Neuronal stem cell (in vitro differentiated cells): ENCODE measurements around the gene LTBP1.
"Not testable (repeated sequence)": the region's sequence is repeated elsewhere in the genome, so short reads cannot be mapped to it uniquely, and the experiment has no call there.

Source experiments
- DNase-seq: peaks from one replicate; pipeline ENCODE4 v3.0.0-alpha.2; 2013; ENCODE audit warnings: low spot score
- H2AFZ ChIP-seq: one replicate; pipeline ENCODE4 v1.6.1; 2013; ENCODE audit warnings: mild to moderate bottlenecking, low read length, inconsistent platforms
- H2AK5ac ChIP-seq: 2 replicates; pipeline ENCODE4 v1.6.1; 2013; ENCODE audit warnings: low read depth, mild to moderate bottlenecking, inconsistent platforms, low read length, moderate library complexity, mixed read lengths
- H2BK120ac ChIP-seq: 2 replicates; pipeline ENCODE4 v1.6.1; 2013; ENCODE audit warnings: low read depth, mild to moderate bottlenecking, inconsistent platforms, low read length, moderate library complexity, mixed read lengths
- H2BK12ac ChIP-seq: one replicate; pipeline ENCODE4 v1.6.1; 2013; ENCODE audit warnings: low read length, inconsistent platforms
- H2BK15ac ChIP-seq: 2 replicates; pipeline ENCODE4 v1.6.1; 2013; ENCODE audit warnings: mild to moderate bottlenecking, low read length, inconsistent platforms, mixed read lengths
- H2BK5ac ChIP-seq: one replicate; pipeline ENCODE4 v1.6.1; 2013; ENCODE audit warnings: inconsistent platforms, mild to moderate bottlenecking, low read length, moderate library complexity
- H3K14ac ChIP-seq: one replicate; pipeline ENCODE4 v1.6.1; 2013; ENCODE audit warnings: low read length, inconsistent platforms
- H3K18ac ChIP-seq: 2 replicates; pipeline ENCODE4 v1.6.1; 2013; ENCODE audit warnings: low read length, inconsistent platforms
- H3K23ac ChIP-seq: 2 replicates; pipeline ENCODE4 v1.6.1; 2013; ENCODE audit warnings: low read depth, mild to moderate bottlenecking, mixed read lengths, low read length, inconsistent platforms; ENCODE audit not compliant: poor library complexity
- H3K27ac ChIP-seq: replicated peaks from 3 replicates; pipeline ENCODE4 v1.5.1; 2013; ENCODE audit warnings: low read length, inconsistent platforms
- H3K27me3 ChIP-seq, 3 experiments: 2 replicates each; pipeline ENCODE4 v1.6.1; 2013; ENCODE audit warnings: low read length in 3 of 3, mild to moderate bottlenecking in 2 of 3, inconsistent platforms in 1 of 3, low read depth in 1 of 3, mixed read lengths in 1 of 3, moderate library complexity in 1 of 3; ENCODE audit not compliant: control insufficient read depth in 3 of 3, insufficient read depth in 3 of 3
- H3K36me3 ChIP-seq, 2 donors: replicated peaks in 1 of 2; 2 replicates each; pipeline ENCODE4 v1.6.1; 2013; ENCODE audit warnings: low read length in 2 of 2; ENCODE audit not compliant: control insufficient read depth in 2 of 2, insufficient read depth in 2 of 2
- H3K4ac ChIP-seq: 2 replicates; pipeline ENCODE4 v1.6.1; 2013; ENCODE audit warnings: inconsistent platforms, mild to moderate bottlenecking, low read length, moderate library complexity
- H3K4me1 ChIP-seq, 2 donors: 1 replicate in 1 of 2; 2 replicates in 1 of 2; pipeline ENCODE4 v1.6.1; 2013; ENCODE audit warnings: low read length in 2 of 2, low read depth in 1 of 2; ENCODE audit not compliant: control insufficient read depth in 2 of 2, insufficient read depth in 1 of 2
- H3K4me2 ChIP-seq: one replicate; pipeline ENCODE4 v1.6.1; 2013; ENCODE audit warnings: mild to moderate bottlenecking, low read length, inconsistent platforms; ENCODE audit not compliant: insufficient read depth, poor library complexity, severe bottlenecking
- H3K4me3 ChIP-seq, 2 donors: 2 replicates each; pipeline ENCODE4 v1.5.1; 2013; ENCODE audit warnings: low read length in 2 of 2, mild to moderate bottlenecking in 2 of 2, inconsistent platforms in 1 of 2, moderate library complexity in 1 of 2
- H3K79me1 ChIP-seq: one replicate; pipeline ENCODE4 v1.6.1; 2013; ENCODE audit warnings: low read depth, mild to moderate bottlenecking, inconsistent platforms, low read length, moderate library complexity
- H3K9ac ChIP-seq: one replicate; pipeline ENCODE4 v1.6.1; 2013; ENCODE audit warnings: mild to moderate bottlenecking, low read depth, low read length, inconsistent platforms; ENCODE audit not compliant: poor library complexity
- H3K9me3 ChIP-seq, 2 donors: replicated peaks in 1 of 2; 2 replicates each; pipeline versions ENCODE3 to v1.6.1; 2013; ENCODE audit warnings: low read length in 2 of 2, mild to moderate bottlenecking in 2 of 2, inconsistent platforms in 1 of 2, low read depth in 1 of 2, mixed read lengths in 1 of 2, moderate library complexity in 1 of 2; ENCODE audit not compliant: control insufficient read depth in 2 of 2, insufficient read depth in 1 of 2
- H4K8ac ChIP-seq: one replicate; pipeline ENCODE4 v1.6.1; 2013; ENCODE audit warnings: low read depth, mild to moderate bottlenecking, inconsistent platforms, low read length, moderate library complexity
- H4K91ac ChIP-seq: one replicate; pipeline ENCODE4 v1.6.1; 2013; ENCODE audit warnings: low read length, low read depth, mild to moderate bottlenecking, inconsistent platforms; ENCODE audit not compliant: poor library complexity
- WGBS, 2 donors: extraction: QIAGEN DNeasy Blood & Tissue Kit; methylation state at CpG; one replicate each; pipeline ENCODE4 v1.1.7; 2013; ENCODE audit warnings: missing lambda C conversion rate in 2 of 2, mixed read lengths in 1 of 2; ENCODE audit not compliant: insufficient read length in 2 of 2, insufficient replicate concordance in 1 of 2; ENCODE audit errors: extremely low coverage in 2 of 2; 5-methylcytosine and 5-hydroxymethylcytosine counted together

Gene LTBP1

DNA sequence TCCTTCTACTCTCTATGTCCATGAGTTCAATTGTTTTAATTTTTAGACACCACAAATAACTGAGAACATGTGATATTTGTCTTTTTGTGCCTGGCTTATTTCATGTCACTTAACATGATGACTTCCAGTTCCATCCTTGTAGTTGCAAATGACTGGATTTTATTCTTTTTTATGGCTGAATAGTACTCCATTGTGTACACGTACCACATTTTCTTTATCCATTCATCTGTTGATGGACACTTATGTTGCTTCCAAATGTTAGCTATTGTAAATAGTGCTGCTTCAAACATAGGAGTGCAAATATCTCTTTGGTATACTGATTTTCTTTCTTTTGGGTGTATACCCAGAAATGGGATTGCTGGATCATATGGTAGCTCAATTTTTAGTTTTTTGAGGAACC is 27.0 kb downstream of the LTBP1 start:
- not testable (repeated sequence) for H2BK120ac ChIP-seq, H2AK5ac ChIP-seq, H4K91ac ChIP-seq, H3K14ac ChIP-seq, H3K4ac ChIP-seq, H3K9ac ChIP-seq, H3K36me3 ChIP-seq, H3K79me1 ChIP-seq, H2BK15ac ChIP-seq, H2BK5ac ChIP-seq, H3K27ac ChIP-seq, H3K4me3 ChIP-seq, DNase-seq, H2BK12ac ChIP-seq, H2AFZ ChIP-seq, H3K4me2 ChIP-seq, H3K9me3 ChIP-seq, H3K23ac ChIP-seq, H3K4me1 ChIP-seq, H3K18ac ChIP-seq, H3K27me3 ChIP-seq, H4K8ac ChIP-seq
- WGBS, 2 donors, result no CpG with 5 or more reads among the region's 1 CpG

DNA sequence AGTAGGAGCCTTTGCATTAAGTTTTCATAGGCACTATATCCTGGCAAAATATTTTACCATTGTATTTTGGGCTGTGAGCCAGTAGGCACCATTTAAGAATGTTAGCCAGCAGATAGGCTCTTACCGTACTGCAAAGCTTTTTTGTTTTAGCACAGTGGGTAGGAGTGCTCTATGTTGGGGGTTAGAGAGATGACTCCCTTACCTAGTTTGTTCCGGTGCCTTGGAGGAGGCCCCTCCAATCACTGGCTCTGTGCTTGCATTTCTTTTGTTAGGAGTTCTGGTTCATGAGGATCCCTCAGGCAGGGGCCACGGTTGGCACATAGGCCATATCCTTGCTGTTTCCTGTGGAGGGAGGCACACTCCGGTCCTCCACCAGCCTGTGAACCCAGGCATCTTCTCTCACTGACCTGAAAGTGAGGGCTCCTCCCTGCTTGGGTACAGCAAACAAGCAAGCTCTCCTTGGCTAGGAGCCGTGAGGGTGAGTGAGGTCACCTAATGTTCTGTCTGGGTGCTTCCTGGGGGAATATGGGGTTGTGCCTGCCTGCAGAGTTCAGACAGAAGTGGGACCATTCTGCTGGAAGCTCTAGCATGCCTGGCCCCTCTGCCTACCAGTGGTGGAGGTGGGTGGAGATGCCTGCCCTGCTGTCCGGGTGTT is 29.8 kb downstream of the LTBP1 start:
- Histone ChIP-seq H2AK5ac (no peak overlapping the region), H3K4ac (no peak overlapping the region)

DNA sequence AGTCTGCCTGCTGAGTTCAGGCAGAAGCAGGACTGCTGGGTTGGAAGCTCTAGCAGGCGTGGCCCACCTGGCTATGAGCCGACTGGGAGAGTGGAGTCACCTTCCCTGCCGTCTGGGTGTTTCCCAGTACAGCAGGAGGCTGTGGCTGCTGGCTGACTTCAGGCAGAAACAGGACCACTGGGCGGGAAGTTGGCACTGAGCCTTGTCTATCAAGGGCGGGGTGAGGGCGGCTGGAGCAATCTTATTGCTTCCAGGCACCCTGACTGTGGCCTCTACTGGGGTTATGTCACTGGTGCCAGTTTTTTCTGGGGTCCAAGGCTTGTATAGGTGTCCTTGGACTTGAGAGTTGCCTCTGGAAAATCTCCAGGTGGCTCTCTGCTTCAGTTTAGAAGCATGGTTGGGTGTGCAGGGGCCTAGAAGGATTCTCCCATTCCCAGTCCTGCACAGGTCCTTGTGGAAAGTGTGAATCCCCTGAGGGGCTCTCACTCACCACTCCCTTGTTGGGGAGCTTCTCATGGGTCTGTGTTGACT is 30.5 kb downstream of the LTBP1 start:
- Histone ChIP-seq H3K4me1 (no peaks in the 10 kb centered on the region), H2BK120ac (no peak overlapping the region), H3K27ac (no peak overlapping the region), H2AK5ac (no peak overlapping the region), H3K27me3 (no peaks in the 10 kb centered on the region), H2BK12ac (no peak overlapping the region), H2BK15ac (no peak overlapping the region), H3K14ac (no peak overlapping the region), H3K23ac (peak overlapping the region; percentile 23), H3K9ac (no peak overlapping the region), H3K4ac (peak overlapping the region; percentile 30), H3K18ac (peak overlapping the region; percentile 6), H4K91ac (no peak overlapping the region), H3K4me3 (no peak overlapping the region), H2BK5ac (no peak overlapping the region), H2AFZ (no peak overlapping the region), H3K9me3 (peaks cover 5 to 9% of the 10 kb centered on the region in 2 donors), H4K8ac (no peak overlapping the region), H3K79me1 (peaks cover 8% of the 10 kb centered on the region), H3K36me3 (no peaks in the 10 kb centered on the region), H3K4me2 (no peak overlapping the region)
- no peak for DNase-seq
- no CpG with 5 or more reads among the region's 6 CpGs for WGBS, 2 donors

More for the DNA sequence above, 29.8 kb downstream of the LTBP1 start:
- Histone ChIP-seq H3K18ac (no peak overlapping the region), H2BK120ac (no peak overlapping the region), H2BK15ac (no peak overlapping the region), H4K91ac (no peak overlapping the region), H3K36me3 (no peaks in the 10 kb centered on the region), H3K23ac (no peak overlapping the region), H3K9ac (no peak overlapping the region), H3K4me2 (no peak overlapping the region), H3K27me3 (no peaks in the 10 kb centered on the region), H3K4me3 (no peak overlapping the region), H2AFZ (no peak overlapping the region), H3K79me1 (peaks cover 8% of the 10 kb centered on the region), H2BK5ac (no peak overlapping the region), H3K9me3 (peaks cover 5 to 9% of the 10 kb centered on the region in 2 donors), H2BK12ac (no peak overlapping the region), H3K4me1 (no peaks in the 10 kb centered on the region), H4K8ac (no peak overlapping the region), H3K14ac (no peak overlapping the region), H3K27ac (no peak overlapping the region)
- no peak for DNase-seq
- WGBS, 2 donors, result no CpG with 5 or more reads among the region's 6 CpGs

DNA sequence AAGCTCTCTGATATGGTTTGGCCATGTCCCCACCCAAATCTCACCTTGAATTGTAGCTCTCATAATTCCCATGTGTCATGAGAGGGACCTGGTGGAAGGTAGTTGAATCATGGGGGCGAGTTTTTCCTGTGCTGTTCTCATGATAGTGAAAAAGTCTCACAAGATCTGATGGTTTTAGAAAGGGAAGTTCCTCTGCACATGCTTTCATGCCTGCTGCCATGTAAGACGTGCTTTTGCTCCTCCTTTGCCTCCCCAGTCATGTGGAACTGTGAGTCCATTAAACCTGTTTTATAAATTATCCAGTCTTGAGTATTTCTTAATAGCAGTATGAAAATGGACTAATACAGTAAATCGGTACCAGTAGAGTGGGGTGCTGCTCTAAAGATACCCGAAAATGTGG is 34.9 kb downstream of the LTBP1 start:
- WGBS, 2 donors, result no CpG with 5 or more reads among the region's 4 CpGs
- Histone ChIP-seq H3K79me1 (peaks cover 2% of the 10 kb centered on the region), H3K18ac (no peak overlapping the region), H2BK15ac (no peak overlapping the region), H3K27me3 (no peaks in the 10 kb centered on the region), H3K27ac (no peak overlapping the region), H3K23ac (no peak overlapping the region), H2AFZ (no peak overlapping the region), H3K9ac (no peak overlapping the region), H3K9me3 (peaks cover 0 to 4% of the 10 kb centered on the region in 2 donors), H3K36me3 (peaks cover 0 to 2% of the 10 kb centered on the region in 2 donors), H3K4ac (no peak overlapping the region), H2AK5ac (no peak overlapping the region), H4K8ac (no peak overlapping the region), H3K4me2 (no peak overlapping the region), H2BK120ac (no peak overlapping the region), H4K91ac (no peak overlapping the region), H2BK12ac (no peak overlapping the region), H3K14ac (no peak overlapping the region), H3K4me1 (no peaks in the 10 kb centered on the region), H2BK5ac (no peak overlapping the region), H3K4me3 (no peak overlapping the region)
- no peak for DNase-seq
